Uterus (tissue), 4 donors: ENCODE results near the gene ACCSL. TPM values are rescaled to one million over a fixed set of nuclear protein-coding genes. Genes with fewer than 3 reads are reported as not detected.

Experiments
- DNase-seq, 2 donors: peaks; one replicate each; pipeline ENCODE4 v3.0.0-alpha.2; 2019 to 2020
- H3K27ac ChIP-seq, 2 donors: fragments of 200-600 bp; sonication (generic); 1 replicate in 1 of 2; 2 replicates in 1 of 2; pipeline ENCODE4 v1.5.1; 2016 to 2018
- H3K27me3 ChIP-seq, 2 donors: fragments of 200-600 bp; sonication (generic); one replicate each; pipeline ENCODE4 v1.5.1; 2018 to 2019; ENCODE audit warnings: control low read depth in 1 of 2
- H3K36me3 ChIP-seq, 2 donors: fragments of 200-600 bp; sonication (generic); one replicate each; pipeline ENCODE4 v1.5.1; 2019; ENCODE audit warnings: control low read depth in 1 of 2
- H3K4me1 ChIP-seq, 2 donors: fragments of 200-600 bp; sonication (generic); one replicate each; pipeline ENCODE4 v1.5.1; 2018 to 2019; ENCODE audit warnings: control low read depth in 1 of 2
- H3K4me3 ChIP-seq, 2 donors: fragments of 200-600 bp; sonication (generic); 1 replicate in 1 of 2; 2 replicates in 1 of 2; pipeline ENCODE4 v1.5.1; 2018 to 2019; ENCODE audit warnings: mild to moderate bottlenecking in 1 of 2
- H3K9me3 ChIP-seq, 2 donors: fragments of 200-600 bp; sonication (generic); one replicate each; pipeline ENCODE4 v1.5.1; 2019; ENCODE audit warnings: control low read depth in 1 of 2
- CTCF ChIP-seq, 4 experiments: fragments of 200-600 bp in 2 of 4; fragments of 450-650 bp in 2 of 4; sonication (generic) in 2 of 4; IDR thresholded peaks; one replicate each; pipeline ENCODE4 v1.5.1; 2016 to 2019; ENCODE audit warnings: antibody characterized with exemption in 4 of 4, mild to moderate bottlenecking in 2 of 4, moderate library complexity in 1 of 4
- POLR2A ChIP-seq, 2 donors: fragments of 450-650 bp; IDR thresholded peaks; one replicate each; pipeline ENCODE4 v1.6.1; 2016; ENCODE audit warnings: antibody characterized with exemption in 2 of 2, mild to moderate bottlenecking in 1 of 2, moderate library complexity in 1 of 2
- intact Hi-C: fragments of 100-400 bp; cut with DNase I; formaldehyde crosslinking; loops from one replicate; pipeline ENCODE4 v1.15.1; 2023; ENCODE audit warnings: low total_unique reads
- total RNA-seq, 4 donors: library from RNA; depleted of rRNA in 3 of 4; stranded (reverse); fragments of >200 nt in 3 of 4; gene quantifications; one replicate each; pipeline versions ENCODE4 v1.1.0 to v1.2.4, GENCODE V29; 2014 to 2023
- donor health status: DM: yes; HTN: yes; CAD: no.

The ACCSL gene
- total RNA-seq, 4 donors from 2014 or later = not detected

DNA sequence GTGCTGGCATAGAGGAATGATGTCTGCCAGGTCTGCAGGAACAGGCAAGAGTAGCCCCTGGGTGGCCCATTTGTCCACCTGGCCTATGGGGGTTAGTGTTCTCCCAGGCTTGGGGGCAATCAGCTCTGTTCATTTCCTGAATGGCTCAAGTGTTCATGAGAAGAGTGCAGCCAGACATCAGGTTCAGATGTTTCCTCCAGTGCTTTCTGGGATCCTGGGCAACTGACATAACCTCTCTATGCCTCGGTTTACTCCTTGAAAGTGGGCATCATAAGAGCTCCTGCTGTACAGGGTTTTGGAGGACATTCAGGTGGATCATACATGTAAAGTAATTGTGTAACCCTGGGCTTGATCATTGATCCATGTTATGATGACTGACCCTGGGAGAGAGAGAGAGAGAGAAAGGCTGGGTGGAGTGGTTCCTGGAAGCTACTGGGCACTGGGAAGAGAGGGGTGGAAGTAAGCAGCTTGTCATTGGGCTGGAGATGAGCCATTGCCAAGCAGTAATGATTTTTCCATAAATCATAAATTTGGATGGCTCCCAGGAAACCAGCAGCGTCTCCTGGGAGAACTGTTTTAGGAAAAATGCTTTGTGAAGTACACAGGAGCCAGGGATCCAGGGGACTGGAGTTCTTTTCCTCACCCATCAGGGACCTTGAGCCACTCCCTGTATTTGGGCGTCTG lies 30.2 kb upstream of the ACCSL start:
- intact Hi-C loops = no loop called here

GRCh38 chr11:44018127-44018521 lies 29.7 kb upstream of the ACCSL start:
- Histone ChIP-seq H3K4me3 (no peak overlapping the region), H3K36me3 (no peaks in the 10 kb centered on the region), H3K27me3 (no peaks in the 10 kb centered on the region), H3K27ac (peak overlapping the region; percentile 65 to 73), H3K4me1 (peaks cover 5 to 6% of the 10 kb centered on the region in 2 donors), H3K9me3 (no peaks in the 10 kb centered on the region)
- peak in 1 of 2 donors; percentile 20 for DNase-seq
- intact Hi-C loops = no loop called here
- TF ChIP-seq POLR2A (IDR thresholded peaks at IDR 0.05) (no peak), CTCF (IDR thresholded peaks at IDR 0.05) (no peak)

More for the DNA sequence above, 30.2 kb upstream of the ACCSL start:
- no peak overlapping the region for H3K4me3 ChIP-seq
- peak overlapping the region; percentile 65 to 73 for H3K27ac ChIP-seq
- H3K9me3 ChIP-seq = no peaks in the 10 kb centered on the region
- H3K4me1 ChIP-seq = peaks cover 5 to 6% of the 10 kb centered on the region in 2 donors
- TF ChIP-seq POLR2A (IDR thresholded peaks at IDR 0.05) (no peak), CTCF (IDR thresholded peaks at IDR 0.05) (no peak)
- H3K36me3 ChIP-seq = no peaks in the 10 kb centered on the region
- no peaks in the 10 kb centered on the region for H3K27me3 ChIP-seq
- DNase-seq = peak in 1 of 2 donors; percentile 8

DNA sequence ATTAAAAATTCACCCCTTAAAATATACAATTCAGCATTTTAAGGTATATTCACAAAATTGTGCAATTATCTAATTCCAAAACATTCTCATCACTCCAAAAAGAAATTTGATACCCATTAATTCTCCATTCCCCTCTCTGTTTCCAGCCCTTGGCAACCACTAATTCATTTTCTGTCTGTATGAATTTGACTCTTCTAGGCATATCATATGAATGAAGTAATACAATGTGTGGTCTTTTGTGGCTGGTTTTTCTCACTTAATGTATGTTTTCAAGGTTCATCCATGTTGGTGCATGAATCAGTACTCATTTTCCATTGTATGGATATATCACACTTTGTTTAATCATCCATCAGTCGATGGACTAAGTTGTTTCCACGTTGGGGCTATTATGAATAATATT lies 29.0 kb upstream of the ACCSL start:
- H3K36me3 ChIP-seq = no peaks in the 10 kb centered on the region
- H3K27ac ChIP-seq = no peak overlapping the region
- intact Hi-C loops = no loop called here
- H3K27me3 ChIP-seq = no peaks in the 10 kb centered on the region
- H3K4me1 ChIP-seq = peaks cover 5 to 6% of the 10 kb centered on the region in 2 donors
- no peaks in the 10 kb centered on the region for H3K9me3 ChIP-seq
- no peak for DNase-seq
- TF ChIP-seq CTCF (IDR thresholded peaks at IDR 0.05) (no peak), POLR2A (IDR thresholded peaks at IDR 0.05) (no peak)
- no peak overlapping the region for H3K4me3 ChIP-seq

GRCh38 chr11:44024977-44025376 lies 22.8 kb upstream of the ACCSL start:
- intact Hi-C loops = no loop called here
- no peaks in the 10 kb centered on the region for H3K9me3 ChIP-seq
- TF ChIP-seq CTCF (IDR thresholded peaks at IDR 0.05) (no peak), POLR2A (IDR thresholded peaks at IDR 0.05) (no peak)

DNA sequence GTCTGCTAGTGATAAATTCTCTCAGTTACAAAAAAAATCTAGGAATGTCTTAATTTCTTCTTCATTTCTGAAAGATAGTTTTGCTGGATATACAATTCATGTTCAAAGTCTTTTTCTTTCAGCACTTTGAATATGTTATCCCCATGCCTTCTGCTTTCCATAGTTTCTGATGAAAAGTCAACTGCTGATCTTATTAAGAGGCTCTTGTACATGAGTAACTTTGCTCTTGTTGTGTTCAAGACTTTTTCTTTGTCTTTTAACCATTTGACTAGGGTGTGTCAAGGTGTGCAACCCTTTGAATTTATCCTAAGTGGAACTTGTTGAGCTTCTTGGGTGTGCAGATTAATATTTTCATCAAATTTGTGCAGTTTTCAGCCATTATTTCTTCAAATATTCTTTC lies 22.1 kb upstream of the ACCSL start:
- no peaks in the 10 kb centered on the region for H3K36me3 ChIP-seq
- TF ChIP-seq POLR2A (IDR thresholded peaks at IDR 0.05) (no peak), CTCF (IDR thresholded peaks at IDR 0.05) (no peak)
- H3K27me3 ChIP-seq = no peaks in the 10 kb centered on the region
- peaks cover 0 to under 1% of the 10 kb centered on the region in 2 donors for H3K4me1 ChIP-seq
- H3K27ac ChIP-seq = no peak overlapping the region
- H3K4me3 ChIP-seq = no peak overlapping the region
- no peaks in the 10 kb centered on the region for H3K9me3 ChIP-seq
- no peak for DNase-seq
- intact Hi-C loops = no loop called here

More at GRCh38 chr11:44024977-44025376, 22.8 kb upstream of the ACCSL start:
- H3K27ac ChIP-seq = no peak overlapping the region
- no peaks in the 10 kb centered on the region for H3K36me3 ChIP-seq
- DNase-seq = no peak
- no peaks in the 10 kb centered on the region for H3K4me1 ChIP-seq
- no peak overlapping the region for H3K4me3 ChIP-seq
- no peaks in the 10 kb centered on the region for H3K27me3 ChIP-seq
